K562 (cell line): ENCODE measurements around the gene DKK3. TPM values are rescaled to one million over a fixed set of nuclear protein-coding genes. Genes with fewer than 3 reads are reported as not detected.
A peak's percentile ranks its signal among the peaks of the same experiment; 100 is the strongest.

ENCODE experiments used
- ATAC-seq: fragments of 200-7000 bp; cut with Tn5 transposase; 3 replicates; pipeline ENCODE4 v1.9.1; 2020; ENCODE audit warnings: moderate library complexity
- BruUV-seq: library from RNA; stranded (reverse); fragments of 400-500 nt; replicated peaks from 2 replicates; lab custom pipeline; 2021; lab: Mats Ljungman, UMichigan
- CTCF ChIA-PET: fragments of 300-600 bp; formaldehyde crosslinking; extraction: SDS; loops from one replicate; lab custom pipeline; 2021; ENCODE audit warnings: low intra/inter-chr PET ratio; lab: Yijun Ruan, JAX
- POLR2A ChIA-PET: fragments of 300-600, 350-650 bp; sonication (Branson Sonifier 250); formaldehyde crosslinking; extraction: SDS; loops from one replicate; lab custom pipeline; 2021; ENCODE audit warnings: antibody characterized with exemption, inconsistent platforms; lab: Yijun Ruan, JAX
- DNase-seq, 4 experiments: peaks; one replicate each; pipeline versions ENCODE4 v3.0.0 to v3.0.0-alpha.2; 2011 to 2018; ENCODE audit warnings: low spot score in 3 of 4, mixed read lengths in 3 of 4; ENCODE audit errors: extremely low read depth in 1 of 4
- FAIRE-seq: peaks from 2 replicates; lab custom pipeline; 2011; peaks lifted over from hg19 to GRCh38; lab: Jason Lieb, UNC
- H2AFZ ChIP-seq: 2 replicates; pipeline ENCODE4 v1.6.0; 2011; ENCODE audit warnings: low read depth, low read length, control low read depth, inconsistent platforms
- H3K27ac ChIP-seq: fragments of 200-600 bp; 3 replicates; pipeline ENCODE4 v1.8.0; 2011; ENCODE audit warnings: low read depth, mild to moderate bottlenecking, control low read depth, inconsistent platforms, low read length, moderate library complexity, mixed read lengths; ENCODE audit errors: extremely low read depth
- H3K27me3 ChIP-seq, 2 experiments: fragments of 300-600 bp in 1 of 2; 2 replicates in 1 of 2; 3 replicates in 1 of 2; pipeline versions ENCODE4 v1.6.0 to v1.8.0; 2011; ENCODE audit warnings: inconsistent platforms in 2 of 2, low read length in 2 of 2, mild to moderate bottlenecking in 1 of 2, mixed read lengths in 1 of 2, moderate library complexity in 1 of 2; ENCODE audit not compliant: control insufficient read depth in 2 of 2, insufficient read depth in 2 of 2
- H3K36me3 ChIP-seq: fragments of 300-600 bp; 3 replicates; pipeline ENCODE4 v1.8.0; 2011; ENCODE audit warnings: mild to moderate bottlenecking, low read length, inconsistent platforms; ENCODE audit not compliant: control insufficient read depth, insufficient read depth
- H3K4me1 ChIP-seq, 2 experiments: fragments of 200-600 bp in 1 of 2; replicated peaks in 1 of 2; 2 replicates in 1 of 2; 3 replicates in 1 of 2; pipeline versions ENCODE4 v1.5.1 to v1.8.0; 2011; ENCODE audit warnings: inconsistent platforms in 2 of 2, low read length in 2 of 2, mild to moderate bottlenecking in 1 of 2, mixed read lengths in 1 of 2, moderate library complexity in 1 of 2; ENCODE audit not compliant: control insufficient read depth in 2 of 2, insufficient read depth in 2 of 2
- H3K4me2 ChIP-seq: 2 replicates; pipeline ENCODE4 v1.6.1; 2011; ENCODE audit warnings: low read length, control low read depth, inconsistent platforms, mixed read lengths; ENCODE audit not compliant: insufficient read depth
- H3K4me3 ChIP-seq: fragments of 200-600 bp; sonication (generic), shearing (Covaris generic); 2 replicates; pipeline ENCODE4 v1.5.1; 2016; ENCODE audit warnings: control low read depth, inconsistent platforms
- H3K79me2 ChIP-seq: fragments of 200-600 bp; 3 replicates; pipeline ENCODE4 v1.8.0; 2011; ENCODE audit warnings: low read length, inconsistent platforms; ENCODE audit not compliant: control insufficient read depth, insufficient read depth
- H3K9ac ChIP-seq, 2 experiments: 2 replicates each; pipeline versions ENCODE4 v1.6.0 to v1.6.1; 2011; ENCODE audit warnings: low read depth in 2 of 2, low read length in 2 of 2, control low read depth in 1 of 2, inconsistent platforms in 1 of 2, mild to moderate bottlenecking in 1 of 2, mixed read lengths in 1 of 2; ENCODE audit not compliant: insufficient read depth in 1 of 2
- H3K9me1 ChIP-seq: one replicate; pipeline ENCODE4 v1.6.0; 2011; ENCODE audit warnings: inconsistent platforms, mild to moderate bottlenecking, low read length, moderate library complexity; ENCODE audit not compliant: control insufficient read depth, insufficient read depth
- H3K9me3 ChIP-seq: replicated peaks from 2 replicates; pipeline ENCODE4 v1.5.1; 2011; ENCODE audit warnings: low read depth, low read length, inconsistent platforms; ENCODE audit not compliant: control insufficient read depth, insufficient read depth
- H4K20me1 ChIP-seq: replicated peaks from 2 replicates; pipeline ENCODE4 v1.6.1; 2011; ENCODE audit warnings: low read length, inconsistent platforms, mixed read lengths; ENCODE audit not compliant: control insufficient read depth, insufficient read depth
- DPF2 ChIP-seq: fragments of 450-650 bp; IDR thresholded peaks from 2 replicates; pipeline ENCODE4 v1.6.1; 2016
- SAFB ChIP-seq: fragments of 200-400 bp; formaldehyde crosslinking; IDR thresholded peaks from 2 replicates; pipeline ENCODE4 v1.6.1; 2017; ENCODE audit warnings: low read depth, low read length, borderline replicate concordance
- TEAD1 ChIP-seq, 2 experiments: fragments of 450-650 bp in 1 of 2; sonication (generic) in 1 of 2; formaldehyde crosslinking; IDR thresholded peaks; 2 replicates each; pipeline versions ENCODE4 v1.4.0 to v1.8.0; 2020 to 2022; ENCODE audit warnings: mild to moderate bottlenecking in 2 of 2, missing genetic modification reagents in 1 of 2
- ZNF778 ChIP-seq: fragments of 450-650 bp; formaldehyde crosslinking; IDR thresholded peaks from 2 replicates; pipeline ENCODE4 v1.4.0; 2020; ENCODE audit warnings: mild to moderate bottlenecking, moderate library complexity
- WGBS: fragments of 100-300 bp; shearing (Covaris generic); methylation state at CpG from one replicate; pipeline ENCODE4 v1.1.6; 2016; ENCODE audit warnings: low coverage, mixed read lengths; ENCODE audit not compliant: insufficient coverage; ENCODE audit errors: missing lambda C conversion rate; 5-methylcytosine and 5-hydroxymethylcytosine counted together
- in situ Hi-C: fragments of 300-500 bp; cut with MboI; formaldehyde crosslinking; loops from 4 replicates; pipeline ENCODE4 v1.15.0; 2018; ENCODE audit warnings: inconsistent platforms, mixed read lengths
- intact Hi-C: fragments of 100-400 bp; cut with micrococcal nuclease; formaldehyde crosslinking; loops from 2 replicates; pipeline ENCODE4 v1.14.2; 2022
- polyA plus RNA-seq, 8 experiments: library from polyadenylated mRNA; depleted of rRNA in 4 of 8; stranded (reverse) in 5 of 8; unstranded in 3 of 8; fragments of >200 nt; fragmentation: Nextera tagmentation in 2 of 8; fragmentation: Illumina TruSeq in 1 of 8; extraction: Ambion mirVana in 2 of 8; extraction: Trizol in 1 of 8; gene quantifications; 2 replicates each; pipeline versions ENCODE4 v1.2.1 to v1.2.3, GENCODE V29; 2011 to 2014; ENCODE audit warnings: inconsistent platforms in 1 of 8, missing spikeins in 1 of 8
- total RNA-seq, 7 experiments: library from RNA; depleted of rRNA in 6 of 7; stranded (reverse); fragments of >200 nt in 6 of 7; fragmentation: Illumina TruSeq in 2 of 7; extraction: Trizol in 2 of 7; gene quantifications; 2 replicates each; pipeline versions ENCODE4 v1.2.1 to v1.2.3, GENCODE V29; 2011 to 2021; ENCODE audit warnings: low replicate concordance in 1 of 7
- TF ChIP-seq, protein P1 (sequence below): sonication (generic); formaldehyde crosslinking; IDR thresholded peaks from 2 replicates; pipeline ENCODE4 v1.8.0; 2022; ENCODE audit warnings: mild to moderate bottlenecking, missing genetic modification reagents
- TF ChIP-seq, protein P2 (sequence below): fragments of 200-800 bp; sonication (Bioruptor generic); IDR thresholded peaks from 2 replicates; pipeline ENCODE4 v1.6.1; 2017; ENCODE audit warnings: missing genetic modification characterization, missing compliant biosample characterization
- TF ChIP-seq, protein P3 (sequence below): sonication (generic); formaldehyde crosslinking; IDR thresholded peaks from 2 replicates; pipeline ENCODE4 v1.8.0; 2023; ENCODE audit warnings: mild to moderate bottlenecking, missing genetic modification reagents

DKK3 gene
- total and polyA plus RNA-seq, 9 of the 15 experiments (the other 6 are each of a cell fraction or from before 2014, with no cell fraction given): 0.14 to 0.85 (median 0.38) TPM; not detected in 6

DNA sequence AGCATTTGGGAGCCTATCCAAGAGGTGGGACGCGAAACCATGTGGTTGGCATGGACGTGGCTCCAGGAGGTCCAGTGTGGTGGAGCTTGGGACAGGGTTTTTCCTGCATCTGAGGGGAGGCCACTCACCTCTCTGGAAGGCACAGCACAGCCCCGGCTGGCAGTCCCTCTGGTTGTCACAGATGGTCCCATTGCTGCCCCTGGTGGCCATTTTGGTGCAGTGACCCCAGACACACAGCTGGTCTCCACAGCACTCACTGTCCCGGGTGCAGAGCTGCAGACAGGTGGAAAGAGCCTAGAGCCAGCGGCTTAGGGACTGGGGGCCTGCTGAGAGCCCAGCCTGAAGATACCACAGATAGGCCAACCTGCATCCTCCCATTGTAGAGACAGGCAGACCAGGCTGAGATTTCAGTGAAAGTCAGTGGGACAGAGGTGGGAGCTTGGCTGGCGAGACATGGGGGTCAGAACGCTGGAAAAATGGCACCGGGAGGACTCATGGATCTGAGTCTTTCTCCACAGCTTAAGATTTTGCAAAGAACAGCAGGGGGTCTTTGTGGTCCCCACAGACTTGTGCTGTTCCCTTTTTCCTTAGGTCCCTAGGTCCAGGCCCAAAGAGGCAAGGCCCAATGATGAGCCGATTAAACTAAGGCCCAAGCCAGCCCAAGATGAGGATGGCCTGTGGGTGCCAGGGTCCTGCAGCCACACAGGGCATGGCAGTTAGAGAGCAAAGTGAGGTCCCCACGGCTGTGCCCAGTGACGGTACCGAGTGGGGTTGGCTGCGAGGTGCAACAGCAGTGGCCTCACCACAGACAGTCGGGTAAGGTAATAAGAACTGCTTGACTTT lies 41.4 kb downstream of the DKK3 start (continued):
- TF ChIP-seq, protein P1, sequence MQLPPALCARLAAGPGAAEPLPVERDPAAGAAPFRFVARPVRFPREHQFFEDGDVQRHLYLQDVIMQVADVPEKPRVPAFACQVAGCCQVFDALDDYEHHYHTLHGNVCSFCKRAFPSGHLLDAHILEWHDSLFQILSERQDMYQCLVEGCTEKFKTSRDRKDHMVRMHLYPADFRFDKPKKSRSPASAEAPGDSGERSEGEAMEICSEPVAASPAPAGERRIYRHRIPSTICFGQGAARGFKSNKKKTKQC: peak; percentile 22; the same call in 1 of the 2 replicates
- TF ChIP-seq TEAD1 (CRISPR knock-in tag; IDR thresholded peaks at IDR 0.05): no peak
- TF ChIP-seq, all 486 proteins: peak for 12

DNA sequence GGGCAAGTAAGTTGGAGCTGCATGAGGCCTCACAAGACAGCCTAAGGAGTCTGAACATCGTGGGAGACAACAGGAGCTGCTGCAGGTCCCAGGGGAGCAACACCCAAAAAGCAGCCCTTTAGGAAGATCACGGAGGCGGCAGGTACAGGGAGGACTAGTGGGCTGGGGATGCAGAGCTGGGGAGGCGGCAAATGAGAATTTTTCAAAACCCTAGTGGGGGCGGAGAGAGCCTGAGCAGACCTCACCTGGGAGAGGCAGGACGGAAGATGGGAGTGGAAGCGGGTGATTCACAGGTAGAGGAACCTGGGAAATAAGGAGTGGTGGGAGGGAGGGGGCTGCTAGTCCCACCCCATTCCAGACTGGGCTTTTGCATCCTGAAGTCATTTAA lies 42.1 kb downstream of the DKK3 start:
- H3K4me3 ChIP-seq: no peak overlapping the region
- ChIA-PET POLR2A (interaction anchor here (0.6 to 1.2 kb wide), 6 partner anchors 7 to 475 kb away, joined by 3 read pairs; no protein-coding TSS in a partner anchor), CTCF (interaction anchor here (1.8 kb wide), 1 partner anchor 167 kb away, joined by 5 read pairs; no protein-coding TSS in a partner anchor)
- no peaks in the 10 kb centered on the region for H3K79me2 ChIP-seq
- no peak overlapping the region for H3K9ac ChIP-seq
- no peak overlapping the region for H2AFZ ChIP-seq
- DNase-seq (no peak), FAIRE-seq (no peak), ATAC-seq (no peak)
- in situ Hi-C loops: no loop called here
- no peak for TF ChIP-seq SAFB
- TF ChIP-seq DPF2: no peak
- TF ChIP-seq, protein P2, sequence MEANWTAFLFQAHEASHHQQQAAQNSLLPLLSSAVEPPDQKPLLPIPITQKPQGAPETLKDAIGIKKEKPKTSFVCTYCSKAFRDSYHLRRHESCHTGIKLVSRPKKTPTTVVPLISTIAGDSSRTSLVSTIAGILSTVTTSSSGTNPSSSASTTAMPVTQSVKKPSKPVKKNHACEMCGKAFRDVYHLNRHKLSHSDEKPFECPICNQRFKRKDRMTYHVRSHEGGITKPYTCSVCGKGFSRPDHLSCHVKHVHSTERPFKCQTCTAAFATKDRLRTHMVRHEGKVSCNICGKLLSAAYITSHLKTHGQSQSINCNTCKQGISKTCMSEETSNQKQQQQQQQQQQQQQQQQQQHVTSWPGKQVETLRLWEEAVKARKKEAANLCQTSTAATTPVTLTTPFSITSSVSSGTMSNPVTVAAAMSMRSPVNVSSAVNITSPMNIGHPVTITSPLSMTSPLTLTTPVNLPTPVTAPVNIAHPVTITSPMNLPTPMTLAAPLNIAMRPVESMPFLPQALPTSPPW (CRISPR knock-in tag): no peak
- no peak for TF ChIP-seq ZNF778 (CRISPR knock-in tag)
- TF ChIP-seq, protein P3, sequence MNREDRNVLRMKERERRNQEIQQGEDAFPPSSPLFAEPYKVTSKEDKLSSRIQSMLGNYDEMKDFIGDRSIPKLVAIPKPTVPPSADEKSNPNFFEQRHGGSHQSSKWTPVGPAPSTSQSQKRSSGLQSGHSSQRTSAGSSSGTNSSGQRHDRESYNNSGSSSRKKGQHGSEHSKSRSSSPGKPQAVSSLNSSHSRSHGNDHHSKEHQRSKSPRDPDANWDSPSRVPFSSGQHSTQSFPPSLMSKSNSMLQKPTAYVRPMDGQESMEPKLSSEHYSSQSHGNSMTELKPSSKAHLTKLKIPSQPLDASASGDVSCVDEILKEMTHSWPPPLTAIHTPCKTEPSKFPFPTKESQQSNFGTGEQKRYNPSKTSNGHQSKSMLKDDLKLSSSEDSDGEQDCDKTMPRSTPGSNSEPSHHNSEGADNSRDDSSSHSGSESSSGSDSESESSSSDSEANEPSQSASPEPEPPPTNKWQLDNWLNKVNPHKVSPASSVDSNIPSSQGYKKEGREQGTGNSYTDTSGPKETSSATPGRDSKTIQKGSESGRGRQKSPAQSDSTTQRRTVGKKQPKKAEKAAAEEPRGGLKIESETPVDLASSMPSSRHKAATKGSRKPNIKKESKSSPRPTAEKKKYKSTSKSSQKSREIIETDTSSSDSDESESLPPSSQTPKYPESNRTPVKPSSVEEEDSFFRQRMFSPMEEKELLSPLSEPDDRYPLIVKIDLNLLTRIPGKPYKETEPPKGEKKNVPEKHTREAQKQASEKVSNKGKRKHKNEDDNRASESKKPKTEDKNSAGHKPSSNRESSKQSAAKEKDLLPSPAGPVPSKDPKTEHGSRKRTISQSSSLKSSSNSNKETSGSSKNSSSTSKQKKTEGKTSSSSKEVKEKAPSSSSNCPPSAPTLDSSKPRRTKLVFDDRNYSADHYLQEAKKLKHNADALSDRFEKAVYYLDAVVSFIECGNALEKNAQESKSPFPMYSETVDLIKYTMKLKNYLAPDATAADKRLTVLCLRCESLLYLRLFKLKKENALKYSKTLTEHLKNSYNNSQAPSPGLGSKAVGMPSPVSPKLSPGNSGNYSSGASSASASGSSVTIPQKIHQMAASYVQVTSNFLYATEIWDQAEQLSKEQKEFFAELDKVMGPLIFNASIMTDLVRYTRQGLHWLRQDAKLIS (CRISPR knock-in tag): no peak
- no peaks in the 10 kb centered on the region for H3K9me3 ChIP-seq
- no peaks in the 10 kb centered on the region for H3K36me3 ChIP-seq
- H3K4me2 ChIP-seq: no peak overlapping the region
- H3K27me3 ChIP-seq: peaks cover 33 to 70% of the 10 kb centered on the region in 2 experiments
- no peaks in the 10 kb centered on the region for H3K9me1 ChIP-seq
- H3K4me1 ChIP-seq: peaks cover 0 to 12% of the 10 kb centered on the region in 2 experiments; a peak in 2 of 5 replicates
- intact Hi-C loops: loop anchor here (5.0 kb wide), 1 partner anchor 76 kb away; no protein-coding TSS in a partner anchor
- BruUV-seq: no TSS peak
- 29% methylated on average over 7 of the region's 7 CpGs for WGBS
- peaks cover 10% of the 10 kb centered on the region; the same call in 1 of the 2 replicates for H4K20me1 ChIP-seq
- no peak overlapping the region for H3K27ac ChIP-seq
